ENCODE measurements around the gene GPC5.

DNA sequence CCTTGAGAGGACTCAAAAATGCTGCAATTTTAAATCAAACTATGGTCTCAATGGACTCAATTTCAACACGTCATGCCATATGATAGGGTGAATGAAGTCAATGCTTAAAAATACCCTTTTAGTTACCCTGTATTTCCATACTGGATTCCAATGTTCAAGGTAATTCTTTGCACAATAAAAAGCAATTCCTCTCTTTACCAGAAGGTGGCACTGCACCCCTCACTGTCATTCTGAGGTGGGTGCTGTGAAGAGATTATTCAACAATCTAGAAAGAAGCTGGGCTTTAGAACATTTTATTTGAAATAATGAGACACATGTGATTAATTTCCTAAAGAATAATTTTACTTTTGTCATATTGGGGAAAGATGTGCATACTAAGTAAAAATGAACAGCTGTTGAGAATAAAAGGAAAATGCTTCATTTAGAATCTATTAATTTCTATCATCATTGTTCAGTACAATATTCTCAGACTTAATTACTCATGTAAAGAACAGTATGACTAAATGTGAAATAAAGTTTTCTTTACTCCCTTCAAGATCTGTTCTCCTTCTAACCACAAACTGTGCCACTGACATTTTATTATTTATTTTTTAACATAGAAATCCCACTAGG lies 789.1 kb downstream of the GPC5 start:
- TF ChIP-seq, protein P1, sequence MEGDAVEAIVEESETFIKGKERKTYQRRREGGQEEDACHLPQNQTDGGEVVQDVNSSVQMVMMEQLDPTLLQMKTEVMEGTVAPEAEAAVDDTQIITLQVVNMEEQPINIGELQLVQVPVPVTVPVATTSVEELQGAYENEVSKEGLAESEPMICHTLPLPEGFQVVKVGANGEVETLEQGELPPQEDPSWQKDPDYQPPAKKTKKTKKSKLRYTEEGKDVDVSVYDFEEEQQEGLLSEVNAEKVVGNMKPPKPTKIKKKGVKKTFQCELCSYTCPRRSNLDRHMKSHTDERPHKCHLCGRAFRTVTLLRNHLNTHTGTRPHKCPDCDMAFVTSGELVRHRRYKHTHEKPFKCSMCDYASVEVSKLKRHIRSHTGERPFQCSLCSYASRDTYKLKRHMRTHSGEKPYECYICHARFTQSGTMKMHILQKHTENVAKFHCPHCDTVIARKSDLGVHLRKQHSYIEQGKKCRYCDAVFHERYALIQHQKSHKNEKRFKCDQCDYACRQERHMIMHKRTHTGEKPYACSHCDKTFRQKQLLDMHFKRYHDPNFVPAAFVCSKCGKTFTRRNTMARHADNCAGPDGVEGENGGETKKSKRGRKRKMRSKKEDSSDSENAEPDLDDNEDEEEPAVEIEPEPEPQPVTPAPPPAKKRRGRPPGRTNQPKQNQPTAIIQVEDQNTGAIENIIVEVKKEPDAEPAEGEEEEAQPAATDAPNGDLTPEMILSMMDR (conservative IDR thresholded peaks at IDR 0.05; ENCODE audit: low read length): no peak
- TF ChIP-seq EZH2phosphoT487 (IDR thresholded peaks at IDR 0.05; ENCODE audit: borderline replicate concordance, low read depth, low read length): no peak

All from OCI-LY7 (cell line).